Measurements from ENCODE around the gene COCH.
"Not testable (repeated sequence)": the region's sequence is repeated elsewhere in the genome, so short reads cannot be mapped to it uniquely, and the experiment has no call there.

Gene COCH

DNA sequence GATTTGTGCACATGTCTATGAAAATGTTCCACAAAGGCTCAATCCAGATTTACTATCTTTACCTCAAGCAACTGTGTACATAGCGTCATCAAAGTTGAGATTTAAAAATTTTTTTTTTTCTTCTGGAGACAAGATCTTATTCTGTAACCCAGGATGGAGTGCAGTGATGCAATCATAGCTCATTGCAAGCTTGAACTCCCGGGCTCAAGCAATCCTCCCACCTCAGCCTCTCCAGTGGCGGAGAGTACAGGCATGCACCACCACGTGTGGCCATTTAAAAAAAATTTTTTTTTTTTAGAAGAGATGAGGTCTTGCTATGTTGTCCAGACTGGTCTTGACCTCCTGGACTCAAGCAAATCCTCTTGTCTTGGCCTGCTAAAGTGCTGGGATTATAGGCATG, 2.3 kb downstream of the COCH start:
- DNase-seq, result no peak

DNA sequence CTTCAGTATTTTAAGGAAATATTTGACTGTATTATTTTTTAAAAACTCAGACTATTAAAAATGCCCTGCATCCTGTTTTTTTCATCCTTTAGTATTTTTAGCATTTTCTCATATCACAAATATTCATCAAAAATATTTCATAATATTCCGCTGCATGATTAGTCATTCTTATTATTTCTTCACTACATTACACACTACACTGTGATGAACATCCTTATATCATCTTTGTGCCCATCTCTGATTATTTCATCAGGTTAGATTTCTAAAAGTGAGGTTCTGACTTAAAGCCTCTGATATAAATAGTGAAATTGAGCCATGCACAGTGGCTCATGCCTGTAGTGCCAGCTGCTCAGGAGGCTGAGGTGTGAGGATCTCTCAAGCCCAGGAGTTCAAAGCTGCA, 8.1 kb downstream of the COCH start:
- no peak for DNase-seq

DNA sequence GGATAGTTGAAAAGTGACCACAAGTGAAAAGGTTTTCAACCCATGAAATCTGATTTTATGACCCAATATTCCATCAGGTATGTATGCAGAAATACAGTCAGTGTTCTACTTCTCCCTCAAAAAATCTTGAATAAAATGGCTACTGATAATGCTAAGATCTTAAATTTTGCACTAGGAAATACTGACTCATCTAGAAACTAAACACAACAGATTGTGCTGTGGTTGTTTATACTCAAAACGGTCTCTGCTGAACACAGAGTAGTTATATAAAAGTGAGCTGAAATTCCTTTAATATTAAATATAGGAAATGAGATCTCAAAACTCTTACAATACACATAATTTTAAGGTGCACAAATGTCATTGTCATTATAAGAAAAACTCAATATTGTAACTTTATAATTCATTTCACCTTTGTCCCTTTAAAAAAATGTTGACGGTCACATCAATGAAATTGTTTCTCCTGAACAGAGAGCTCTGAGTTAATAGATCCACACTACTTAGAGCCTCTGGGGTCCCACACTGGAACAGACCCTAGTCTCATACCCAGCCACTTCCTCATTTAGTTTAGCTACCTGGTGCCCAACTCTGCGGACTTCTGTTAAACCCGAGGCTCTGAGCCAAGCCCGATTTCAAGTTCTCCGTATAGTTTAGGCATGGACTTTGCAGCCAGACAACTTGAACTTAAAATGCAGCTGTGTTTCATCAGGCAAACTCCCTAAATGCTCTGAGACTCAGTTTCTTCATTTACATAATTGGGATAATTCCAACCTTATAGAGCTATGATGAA, 9.3 kb downstream of the COCH start:
- DNase-seq, result no peak

DNA sequence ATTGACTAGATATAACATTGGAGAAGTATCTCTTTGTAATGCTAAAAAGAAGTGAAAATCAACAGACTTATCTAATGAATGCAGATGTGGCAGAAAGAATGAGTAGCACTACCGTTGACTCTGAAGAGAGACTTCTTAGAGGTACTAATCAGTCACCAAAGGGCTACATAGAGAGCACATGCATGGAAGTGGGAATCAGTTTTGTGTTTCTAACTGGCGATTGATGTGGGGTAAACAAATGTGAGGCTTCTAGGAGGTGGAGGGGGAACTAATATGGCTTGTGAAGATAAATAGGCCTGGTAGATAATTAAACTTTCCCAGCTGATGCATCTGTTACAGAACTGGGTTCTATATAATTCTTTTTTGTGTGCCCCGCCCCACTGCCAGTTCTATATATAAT, 10.5 kb downstream of the COCH start:
- no peak for DNase-seq

DNA sequence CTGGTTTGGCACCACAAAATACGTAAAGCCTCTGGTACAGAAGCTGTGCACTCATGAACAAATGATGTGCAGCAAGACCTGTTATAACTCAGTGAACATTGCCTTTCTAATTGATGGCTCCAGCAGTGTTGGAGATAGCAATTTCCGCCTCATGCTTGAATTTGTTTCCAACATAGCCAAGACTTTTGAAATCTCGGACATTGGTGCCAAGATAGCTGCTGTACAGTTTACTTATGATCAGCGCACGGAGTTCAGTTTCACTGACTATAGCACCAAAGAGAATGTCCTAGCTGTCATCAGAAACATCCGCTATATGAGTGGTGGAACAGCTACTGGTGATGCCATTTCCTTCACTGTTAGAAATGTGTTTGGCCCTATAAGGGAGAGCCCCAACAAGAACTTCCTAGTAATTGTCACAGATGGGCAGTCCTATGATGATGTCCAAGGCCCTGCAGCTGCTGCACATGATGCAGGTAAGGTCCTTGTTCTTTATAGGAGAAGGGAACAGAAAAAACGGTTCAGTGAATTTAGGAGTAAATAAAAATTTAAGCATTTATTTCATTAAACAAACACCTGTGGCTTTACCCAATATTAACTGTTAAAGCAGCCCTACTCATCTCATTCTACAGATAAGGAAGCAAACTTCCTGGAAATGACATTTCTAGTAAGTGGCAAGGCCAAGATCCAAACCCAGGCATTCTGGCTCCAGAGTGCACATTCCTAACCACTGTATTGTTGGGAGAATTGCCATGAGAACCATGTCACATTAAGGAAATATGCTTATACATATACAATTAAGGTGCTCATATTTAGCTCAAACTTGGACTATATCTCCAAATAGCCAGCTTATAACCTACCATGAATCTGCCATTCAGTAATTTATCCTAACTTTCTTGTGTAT, 11.7 kb downstream of the COCH start:
- no peak for DNase-seq

DNA sequence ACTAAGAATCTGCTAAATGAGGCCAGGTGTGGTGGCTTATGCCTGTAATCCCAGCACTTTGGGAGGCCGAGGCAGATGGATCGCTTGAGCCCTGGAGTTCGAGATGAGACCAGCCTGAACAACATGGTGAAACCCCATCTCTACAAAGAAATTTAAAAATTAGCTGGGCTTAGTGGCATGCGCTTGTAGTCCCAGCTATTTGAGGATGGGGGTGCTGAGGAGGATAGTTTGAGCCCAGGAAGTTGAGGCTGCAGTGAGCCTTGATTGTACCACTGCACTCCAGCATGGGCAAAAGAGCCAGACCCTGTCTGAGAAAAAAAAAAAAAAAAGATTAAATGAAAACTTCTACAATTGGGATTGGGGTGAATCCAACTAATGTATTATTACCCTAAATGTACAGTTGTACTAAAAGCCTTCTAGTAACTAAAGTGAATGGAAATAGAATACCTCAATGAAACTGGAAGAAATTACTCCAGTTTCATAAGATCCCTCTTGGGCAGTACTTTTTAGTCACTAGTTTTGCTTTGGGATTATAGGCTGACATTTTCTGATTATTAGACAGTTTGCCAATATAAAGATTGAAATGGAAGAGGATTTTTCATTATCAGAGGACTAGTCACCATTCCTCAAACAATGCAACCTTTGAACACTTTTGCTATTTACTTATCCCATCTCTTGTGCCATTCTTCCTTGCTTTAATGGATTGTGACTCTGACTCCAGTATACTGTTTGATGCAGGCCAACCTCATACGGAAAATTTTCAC, 14.3 kb downstream of the COCH start:
- DNase-seq, result no peak

DNA sequence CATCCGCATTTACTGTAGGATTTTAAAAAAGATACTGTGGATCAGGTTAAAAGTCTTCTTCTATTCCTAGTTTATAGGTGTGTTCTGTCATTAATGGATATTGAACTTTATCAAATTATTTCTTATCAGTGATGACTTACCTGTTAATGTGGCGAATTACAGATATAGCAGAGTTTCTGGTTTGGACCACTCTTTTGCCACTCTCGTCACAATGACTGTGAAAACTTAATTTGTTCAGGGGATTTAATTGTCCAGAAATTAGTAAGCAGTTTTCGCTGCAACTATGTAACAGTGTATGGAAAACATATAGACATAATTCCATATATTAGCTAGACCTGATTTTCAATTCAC, 14.9 kb downstream of the COCH start:
- DNase-seq, result no peak

DNA sequence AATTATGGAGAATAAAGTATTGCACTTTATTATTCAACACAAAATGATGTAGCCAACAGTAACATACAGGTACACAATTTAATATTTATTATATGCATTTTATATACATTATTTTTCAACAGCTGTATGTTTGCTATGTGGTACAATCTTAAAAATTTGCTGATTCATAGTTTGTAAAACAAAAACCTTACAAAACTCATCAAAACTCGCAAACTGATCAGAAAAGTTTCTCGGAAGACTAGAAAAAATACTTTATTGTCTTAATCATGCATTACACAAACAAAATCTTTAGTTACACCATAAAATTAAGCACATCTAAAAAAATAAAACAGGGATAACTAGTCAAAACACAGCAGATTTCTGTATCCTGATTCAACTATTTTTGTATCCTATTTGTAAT, 19.5 kb downstream of the COCH start:
- DNase-seq, result no peak

DNA sequence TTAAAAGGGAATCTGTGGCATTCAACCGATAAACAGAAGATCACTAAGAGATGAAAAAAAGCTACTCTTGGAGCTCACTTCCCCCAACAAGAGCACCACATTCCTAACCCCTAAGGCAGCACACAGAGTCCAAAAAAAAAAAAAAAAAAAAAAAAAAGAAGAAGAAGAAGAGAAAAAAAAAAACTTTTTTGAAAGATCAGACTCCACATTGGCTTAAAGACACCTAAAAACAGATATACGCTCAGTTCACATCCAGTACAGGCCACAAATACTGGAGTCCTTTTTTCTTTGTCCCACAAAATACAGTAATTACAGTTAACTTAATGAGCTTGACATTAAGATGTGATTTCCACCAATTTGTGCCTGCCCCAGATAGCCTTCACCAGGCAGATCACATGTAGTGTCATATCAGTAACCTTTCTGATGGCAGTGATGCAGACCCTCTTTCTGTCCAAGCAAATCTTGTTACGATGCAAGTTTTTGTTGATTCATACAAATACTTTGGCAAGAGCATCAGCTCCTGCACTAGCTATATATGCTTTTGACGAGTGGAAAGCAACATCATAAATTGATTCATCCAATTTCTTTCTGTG, 20.7 kb downstream of the COCH start:
- no peak for DNase-seq

DNA sequence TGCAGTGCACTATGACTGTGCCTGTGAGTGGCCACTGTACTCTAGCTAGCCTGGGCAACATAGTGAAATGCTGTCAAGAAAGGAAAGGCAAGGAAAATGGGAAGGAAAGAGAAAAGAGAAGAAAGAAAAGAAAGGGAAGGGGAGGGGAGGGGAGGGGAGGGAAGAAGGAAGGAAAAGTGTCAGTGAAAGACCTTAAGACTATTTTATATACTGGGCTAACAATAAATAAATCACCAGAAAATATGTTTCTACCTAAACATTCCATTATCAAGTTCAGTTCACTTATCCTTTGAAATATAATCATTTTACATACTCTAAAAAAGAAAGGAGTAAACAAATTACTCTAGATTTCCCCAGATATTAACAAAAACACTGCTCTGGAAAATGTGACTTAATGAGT, 22.1 kb downstream of the COCH start:
- no peak for DNase-seq

DNA sequence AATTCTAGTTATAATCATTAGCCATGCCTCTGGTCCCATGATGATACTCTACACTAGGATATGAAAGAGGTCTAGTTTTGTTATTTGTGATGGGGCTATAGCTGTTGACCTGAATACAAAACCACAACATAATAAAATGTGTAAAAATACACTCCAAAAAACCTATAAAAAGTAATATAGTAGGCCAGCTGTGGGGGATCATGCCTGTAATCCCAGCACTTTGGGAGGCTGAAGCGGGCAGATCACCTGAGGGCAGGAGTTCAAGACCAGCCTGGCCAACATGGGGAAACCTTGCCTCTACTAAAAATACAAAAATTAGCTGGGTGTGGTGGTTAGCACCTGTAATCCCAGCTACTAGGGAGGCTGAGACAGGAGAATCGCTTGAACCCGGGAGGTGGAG, 22.8 kb downstream of the COCH start:
- DNase-seq, result not testable (repeated sequence)

DNA sequence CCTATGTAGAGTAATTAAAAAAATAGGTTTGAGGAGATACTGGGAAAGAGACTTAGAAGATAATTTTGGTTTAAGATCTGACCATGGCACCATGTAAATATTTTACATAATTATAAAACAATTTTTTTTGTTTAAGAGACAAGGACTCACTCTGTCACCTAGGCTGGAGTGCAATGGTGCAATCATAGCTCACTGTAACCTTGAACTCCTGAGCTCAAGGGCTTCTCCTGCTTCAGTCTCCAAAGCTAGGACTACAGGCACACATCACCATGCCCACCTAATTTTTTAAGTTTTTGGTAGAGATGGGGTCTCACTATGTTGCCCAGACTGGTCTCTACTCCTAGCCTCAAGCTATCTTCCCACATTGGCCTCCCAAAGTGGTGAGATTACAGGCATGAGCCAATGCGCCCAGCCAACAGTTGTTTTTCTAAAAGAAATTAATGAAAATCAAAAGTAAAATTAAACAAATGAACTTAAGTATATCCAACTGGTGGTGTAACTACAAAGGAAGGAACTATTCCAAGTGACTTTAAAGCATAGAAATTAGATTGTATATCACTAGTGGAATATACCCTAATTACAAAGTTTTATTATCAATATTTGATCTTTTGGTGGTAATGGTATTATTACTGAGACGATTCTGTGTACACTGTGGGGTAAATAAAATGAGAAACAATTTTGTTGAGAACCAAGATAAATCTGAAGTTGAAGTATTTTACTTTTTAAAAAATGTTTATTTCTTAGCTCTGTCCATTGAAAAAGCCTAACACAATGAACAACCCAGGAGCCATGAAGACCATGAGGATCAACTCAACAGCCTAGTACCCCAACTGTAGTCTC, 29.1 kb downstream of the COCH start:
- no peak for DNase-seq

DNA sequence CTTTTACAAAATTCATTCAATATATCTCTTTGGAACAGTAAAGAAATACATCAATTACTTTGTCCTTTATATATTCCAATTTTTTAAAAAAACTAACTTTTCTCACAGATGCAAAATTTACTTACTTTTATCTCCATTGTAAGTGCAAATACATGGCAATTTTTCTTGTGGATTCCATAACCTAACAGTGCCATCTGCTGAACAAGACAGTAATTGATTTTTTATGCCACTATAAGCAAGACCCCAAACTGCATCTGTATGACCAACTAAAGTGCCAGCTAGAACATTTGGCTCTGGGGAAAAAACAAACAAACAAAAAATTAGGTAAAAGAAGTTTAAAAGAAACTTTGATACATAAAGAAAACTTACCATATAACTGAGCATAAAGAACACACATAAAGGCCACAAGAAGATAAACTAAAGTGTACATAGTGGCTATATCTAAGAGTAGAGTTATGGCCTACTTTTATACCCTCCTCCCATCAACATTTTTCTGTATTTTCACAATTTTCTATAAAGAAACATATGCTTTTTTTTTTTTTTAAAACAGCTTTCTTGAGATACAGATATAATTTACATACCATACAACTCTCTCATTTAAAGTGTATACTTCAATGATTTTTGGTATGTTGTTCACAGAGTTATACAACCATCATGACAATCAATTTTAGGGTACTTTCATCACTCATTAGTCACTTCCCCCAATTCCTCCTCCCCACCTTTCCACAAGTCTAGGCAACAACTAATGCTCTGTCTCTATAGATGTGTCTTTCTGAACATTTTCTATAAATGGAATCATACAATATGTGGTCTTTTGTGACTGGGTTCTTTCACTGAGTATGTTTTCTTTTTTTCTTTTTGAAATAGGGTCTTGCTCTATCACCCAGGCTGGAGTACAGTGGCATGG, 32.6 kb downstream of the COCH start:
- no peak for DNase-seq

DNA sequence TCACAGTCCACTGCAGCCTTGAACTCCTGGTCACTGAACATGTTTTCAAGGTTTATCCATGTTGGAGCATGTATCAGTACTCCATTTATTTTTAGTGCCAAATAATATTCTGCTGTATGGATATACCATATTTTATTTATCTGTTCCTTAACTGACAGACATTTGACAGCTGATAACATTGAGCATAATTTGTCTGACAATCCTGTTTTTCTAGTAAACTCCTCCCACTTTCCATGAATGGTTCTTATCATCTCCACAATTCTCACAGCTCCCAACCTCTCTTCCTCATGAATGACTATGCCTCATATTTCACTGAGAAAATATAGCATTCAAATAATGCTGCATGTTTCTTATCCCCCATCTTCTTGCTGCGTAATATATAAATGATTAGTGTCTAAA, 33.3 kb downstream of the COCH start:
- DNase-seq, result no peak

DNA sequence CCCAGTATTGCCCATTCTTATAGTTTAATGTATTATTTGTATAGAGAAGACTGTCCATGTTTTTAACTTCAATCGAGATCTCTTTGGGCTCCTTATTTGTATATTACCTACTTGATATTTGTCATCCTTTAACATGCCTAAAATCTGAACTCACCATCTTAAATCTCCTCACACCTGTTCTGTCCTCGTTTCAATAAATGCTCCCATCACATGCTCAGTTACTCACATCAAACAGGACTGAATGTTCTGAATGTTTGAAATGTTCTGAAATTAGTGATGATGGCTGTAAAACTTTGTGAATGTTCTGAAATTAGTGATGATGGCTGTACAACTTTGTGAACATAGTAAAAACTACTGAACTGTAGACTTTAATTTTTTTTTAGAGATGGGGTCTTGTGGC, 34.5 kb downstream of the COCH start:
- no peak for DNase-seq

DNA sequence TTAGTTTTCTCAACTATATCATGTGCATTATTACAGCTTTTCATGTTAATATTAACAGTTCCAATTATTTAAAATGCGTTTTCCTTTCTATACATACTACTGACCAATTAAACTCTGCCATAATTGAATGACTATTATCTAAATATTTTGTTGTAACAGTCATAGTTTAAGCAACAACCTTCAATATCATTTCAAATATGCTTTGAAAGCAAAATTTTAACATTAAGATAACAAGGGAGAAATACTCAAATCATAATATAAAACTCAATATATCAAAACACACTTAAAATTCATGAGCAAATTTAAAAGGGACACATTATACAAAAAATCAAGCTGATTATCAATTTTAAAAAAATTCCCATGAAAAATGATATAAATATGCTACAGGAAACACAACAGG, 40.5 kb downstream of the COCH start:
- DNase-seq, result no peak

DNA sequence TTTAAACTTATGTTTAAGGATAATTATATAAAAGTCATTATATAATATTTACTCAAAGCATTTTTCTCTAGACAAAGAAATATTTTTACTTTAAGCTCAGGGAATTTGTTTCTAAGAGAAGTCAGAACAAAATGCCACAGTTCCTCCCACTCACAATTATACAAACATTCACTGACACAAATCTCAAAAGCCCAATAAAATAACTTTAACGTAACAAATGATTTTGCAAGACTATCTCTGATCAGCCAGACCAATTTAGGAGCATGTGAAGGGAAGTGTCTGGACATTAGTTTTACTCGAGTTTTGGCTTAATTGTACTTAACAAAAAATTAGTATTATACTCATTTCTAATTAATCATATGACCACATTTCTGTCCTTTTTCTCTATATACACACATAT, 41.2 kb downstream of the COCH start:
- DNase-seq, result no peak

DNA sequence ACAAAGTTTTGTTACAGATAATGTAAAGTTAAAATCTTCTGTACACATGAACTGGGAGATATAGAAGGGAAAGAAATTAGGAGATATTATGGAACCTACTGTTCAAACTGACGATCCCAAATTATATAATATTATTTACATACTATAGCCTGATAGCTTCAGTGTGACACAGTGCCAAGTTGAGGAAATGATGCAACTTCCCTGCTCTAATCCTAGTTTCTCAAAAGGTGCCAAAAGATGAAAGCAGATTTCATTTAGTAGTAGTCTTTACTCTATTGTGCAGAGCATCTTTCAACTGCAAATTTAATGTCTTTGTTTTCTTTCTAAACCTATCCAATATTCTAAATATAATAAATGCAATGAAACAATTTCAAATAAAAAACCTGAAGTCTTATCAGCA, 46.9 kb downstream of the COCH start:
- DNase-seq, result no peak

DNA sequence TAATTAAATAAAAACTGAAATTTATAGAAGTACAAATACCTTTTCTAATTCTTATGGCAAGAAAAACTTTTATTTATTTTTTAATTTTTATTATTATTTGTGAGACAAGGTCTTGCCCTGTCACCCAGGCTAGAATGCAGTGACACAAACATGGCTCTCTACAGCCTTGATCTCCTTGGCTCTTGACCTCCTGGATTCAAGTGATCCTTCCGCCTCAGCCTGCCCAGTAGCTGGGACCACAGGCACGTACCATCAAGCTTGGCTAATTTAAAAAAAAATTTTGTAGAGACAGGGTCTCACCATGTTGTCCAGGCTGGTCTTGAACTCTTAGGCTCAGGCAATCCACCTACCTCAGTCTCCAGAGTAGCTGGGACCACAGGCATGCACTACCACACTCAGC, 47.4 kb downstream of the COCH start:
- no peak for DNase-seq

DNA sequence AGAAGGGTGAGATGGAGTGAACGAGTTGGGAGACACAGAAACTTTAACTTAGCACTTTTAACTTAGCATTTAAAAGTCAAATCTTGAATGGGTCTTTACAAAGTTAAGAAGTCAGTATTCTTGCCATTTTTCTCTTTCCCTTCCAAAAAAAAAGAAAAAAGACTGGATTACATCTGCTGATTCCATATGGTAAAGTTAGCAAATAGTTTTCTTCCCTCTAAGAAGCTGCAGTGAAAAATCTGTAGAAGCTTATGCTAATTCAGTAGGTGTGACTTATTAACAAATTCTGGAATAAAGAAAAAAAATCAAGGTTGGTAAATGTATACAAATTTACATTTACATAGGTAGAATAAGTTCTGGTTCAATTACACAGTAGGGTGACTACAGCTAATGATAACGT, 50.9 kb downstream of the COCH start:
- no peak for DNase-seq

DNA sequence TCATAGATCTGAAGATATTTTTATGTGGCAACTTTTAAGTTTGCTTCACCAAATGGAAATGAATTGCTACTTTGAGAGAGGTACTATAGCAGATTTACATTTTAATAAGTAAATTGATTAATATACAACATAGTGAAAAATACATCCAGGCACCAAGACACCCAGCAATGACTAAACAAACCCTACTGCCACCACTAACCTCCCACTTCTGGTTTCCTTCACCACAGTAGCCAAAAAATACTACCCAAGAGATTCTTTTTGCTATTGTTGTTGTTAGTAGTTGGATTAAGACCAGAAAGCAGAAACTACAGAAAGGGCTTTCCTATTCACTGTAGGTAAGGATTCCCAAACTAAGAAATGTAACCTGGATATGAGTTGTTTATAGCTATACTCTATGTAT, 54.1 kb downstream of the COCH start:
- DNase-seq, result no peak
